Ureter (tissue), 1 donor: ENCODE results near the gene FRS2. TPM values are rescaled to one million over a fixed set of nuclear protein-coding genes. Genes with fewer than 3 reads are reported as not detected.

Experiments used
- DNase-seq: peaks from one replicate; pipeline ENCODE4 v3.0.0-alpha.2; 2020; ENCODE audit warnings: low spot score
- total RNA-seq: library from RNA; stranded (reverse); gene quantifications from one replicate; pipeline ENCODE4 v1.2.4, GENCODE V29; 2023
- donor health status: DM: yes; HTN: yes; CAD: no.

FRS2 gene
- total RNA-seq, 1 donor from 2014 or later: 38.2 TPM

DNA sequence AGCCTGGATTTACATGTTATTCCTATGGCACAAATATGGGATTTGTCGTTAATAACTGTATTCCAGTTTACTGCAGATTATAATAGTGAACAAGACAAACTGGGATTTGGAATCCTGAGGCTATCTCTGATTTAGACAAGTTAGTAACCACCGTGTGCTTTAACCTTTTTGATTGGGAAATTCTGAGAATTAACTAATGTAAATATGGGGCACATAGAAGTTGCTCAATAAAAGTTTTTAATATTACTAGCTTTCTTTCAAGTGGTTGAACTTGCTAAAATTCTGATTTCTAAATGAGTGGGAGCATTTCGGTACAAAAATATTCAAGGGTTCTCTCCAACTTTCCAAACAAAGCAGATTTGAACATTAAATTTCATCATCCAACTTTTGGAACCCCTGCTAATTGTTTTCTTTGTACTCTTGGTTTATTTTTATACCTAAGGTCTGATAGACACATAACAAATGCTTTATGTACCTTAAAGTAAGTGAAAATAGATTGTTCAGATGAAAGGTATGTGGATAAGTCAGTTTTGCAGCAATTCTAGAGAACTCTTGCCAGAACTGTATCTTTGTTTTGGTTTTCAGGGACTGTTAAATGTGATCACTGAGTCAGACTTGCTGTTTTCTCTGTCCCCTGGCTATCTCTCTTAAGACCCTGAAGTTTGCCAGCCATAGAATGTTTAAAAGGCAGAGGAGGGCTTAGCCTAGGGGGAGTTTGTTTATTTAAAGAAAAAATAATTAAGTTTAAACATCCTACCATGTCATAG, 57.5 kb downstream of the FRS2 start:
- DNase-seq: no peak

DNA sequence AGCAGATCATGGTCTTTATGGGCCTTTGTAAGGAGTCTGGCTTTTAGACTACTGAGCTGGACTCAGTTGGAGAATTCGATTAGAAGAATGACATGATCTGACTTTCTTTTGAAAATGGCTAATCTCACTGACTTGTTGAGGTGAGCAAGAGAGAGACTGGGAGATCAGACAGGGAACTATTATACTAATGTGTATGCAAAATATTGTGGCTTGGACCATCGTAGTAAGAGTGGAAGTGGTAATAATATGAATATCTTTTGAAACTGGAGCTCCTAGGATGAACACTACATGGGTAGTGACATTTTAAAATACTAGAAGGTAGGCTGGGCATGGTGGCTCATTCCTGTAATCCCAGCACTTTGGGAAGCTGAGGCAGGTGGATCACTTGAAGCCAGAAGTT, 58.8 kb downstream of the FRS2 start:
- DNase-seq: no peak

- no peak for DNase-seq
These were observed 63.7 kb downstream of the FRS2 start for GRCh38 chr12:69533844-69534243.

DNA sequence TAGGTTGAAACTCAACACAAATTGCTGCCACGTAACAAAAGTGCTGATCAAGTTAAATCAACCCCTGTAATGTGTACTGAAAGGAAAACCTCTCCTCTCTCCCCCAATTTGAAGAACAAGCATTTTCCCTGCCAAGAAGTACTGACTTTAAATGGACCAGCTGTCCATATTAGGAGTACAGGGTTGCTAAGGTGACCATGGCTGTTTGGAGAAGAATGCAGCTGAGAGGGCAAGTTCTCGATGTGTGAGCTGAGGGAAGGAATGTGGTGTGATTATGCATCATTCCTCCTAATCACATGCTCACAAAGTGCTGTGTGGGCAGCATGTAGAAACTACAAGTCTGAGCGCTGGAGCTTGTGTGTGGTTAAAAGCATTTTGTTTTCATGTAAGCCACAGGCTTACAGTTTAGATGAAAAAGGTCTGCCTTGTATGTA, 64.2 kb downstream of the FRS2 start:
- peak; percentile 57 for DNase-seq

DNA sequence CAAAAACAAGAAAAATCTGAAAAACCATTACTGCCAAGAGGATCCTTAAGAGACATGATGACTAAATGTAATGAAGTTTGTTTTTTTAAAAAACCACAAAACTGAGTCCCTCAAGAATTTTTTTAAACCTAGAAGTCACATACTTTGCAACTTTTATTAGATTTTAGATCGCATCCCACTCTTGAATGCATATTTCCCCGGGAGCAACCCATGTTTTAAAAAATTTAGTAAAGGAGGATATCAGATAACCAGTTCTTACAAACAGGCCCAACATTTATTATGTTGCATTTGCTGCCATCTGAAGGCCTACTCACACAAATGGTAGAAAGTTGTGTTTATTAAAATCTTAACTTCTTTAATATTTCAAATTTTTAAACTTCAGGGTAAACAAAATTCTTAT, 70.8 kb downstream of the FRS2 start:
- DNase-seq: no peak

DNA sequence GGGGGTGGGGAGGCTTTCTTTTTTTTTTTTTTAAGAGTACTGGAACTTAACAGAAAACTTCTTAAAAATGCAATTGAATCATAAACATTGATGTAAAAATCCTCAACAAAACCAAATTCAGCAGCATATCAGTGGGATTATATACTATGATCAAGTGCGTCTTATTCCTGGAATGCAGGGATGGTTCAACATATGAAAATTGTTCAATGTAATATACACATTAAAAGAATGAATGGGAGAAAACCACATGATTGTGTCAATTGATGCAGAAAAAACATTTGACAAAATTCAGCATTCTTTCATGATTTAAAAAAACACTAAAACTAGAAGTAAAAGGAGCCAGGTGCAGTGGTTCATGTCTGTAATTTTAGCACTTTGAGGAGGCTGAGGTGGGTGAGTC, 73.9 kb downstream of the FRS2 start:
- no peak for DNase-seq

- DNase-seq: no peak
These were observed 74.9 kb downstream of the FRS2 start for GRCh38 chr12:69545081-69545480.

DNA sequence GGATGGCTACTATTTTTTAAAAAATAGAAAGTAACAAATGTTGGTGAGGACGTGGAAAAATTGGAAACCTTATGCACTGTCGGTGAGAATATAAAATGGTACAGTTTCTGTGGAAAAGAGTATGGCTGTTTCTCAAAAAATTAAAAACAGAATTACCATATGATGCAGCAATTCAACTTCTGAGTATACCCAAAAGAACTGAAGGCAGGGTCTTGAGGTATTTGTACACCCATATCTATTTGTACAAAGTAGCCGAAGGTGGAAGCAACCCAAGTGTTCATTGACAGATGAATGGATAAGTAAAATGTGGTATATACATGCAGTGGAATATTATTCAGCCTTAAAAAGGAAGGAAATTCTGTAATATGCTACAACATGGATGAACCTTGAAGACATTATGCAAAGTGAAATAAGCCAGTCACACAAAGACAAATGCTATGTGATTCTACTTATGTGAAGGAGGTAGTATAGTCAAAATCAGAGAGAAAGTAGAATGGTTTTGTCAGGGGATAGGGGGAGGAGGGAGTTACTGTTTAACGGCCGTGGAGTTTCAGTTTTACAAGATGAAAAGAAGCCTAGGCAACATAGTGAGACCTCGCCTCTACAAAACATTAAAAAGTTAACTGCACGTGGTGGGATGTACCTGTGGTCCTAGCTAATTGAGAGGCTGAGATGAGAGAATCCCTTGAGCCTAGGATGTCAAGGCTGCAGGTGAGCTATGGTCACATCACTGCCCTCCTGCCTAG, 76.7 kb downstream of the FRS2 start:
- no peak for DNase-seq

- DNase-seq: no peak
These were observed 78.5 kb downstream of the FRS2 start for GRCh38 chr12:69548687-69549086.

- no peak for DNase-seq
These were observed 80.6 kb downstream of the FRS2 start for GRCh38 chr12:69550569-69551350.

- no peak for DNase-seq
These were observed 83.5 kb downstream of the FRS2 start for GRCh38 chr12:69553628-69554248.

DNA sequence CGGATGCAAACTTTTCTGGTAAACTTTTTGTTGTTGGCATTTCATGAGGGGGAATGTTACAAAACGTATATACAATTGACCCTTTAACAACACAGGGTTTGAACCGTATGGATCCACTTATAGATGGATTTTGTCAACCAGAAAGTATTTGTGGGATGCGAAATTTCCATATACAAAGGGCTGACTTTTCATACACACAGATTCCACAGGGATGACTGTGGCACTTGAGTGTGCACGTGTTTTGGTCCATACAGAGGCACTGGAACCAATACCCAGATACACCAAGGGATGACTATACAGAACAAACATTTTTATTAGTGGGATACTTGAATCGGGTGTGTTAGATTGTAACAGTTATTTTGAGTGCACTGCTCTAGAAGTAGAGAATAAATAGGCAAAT, 85.3 kb downstream of the FRS2 start:
- DNase-seq: no peak

GRCh38 chr12:69556383-69556782, 86.2 kb downstream of the FRS2 start:
- DNase-seq: no peak

DNA sequence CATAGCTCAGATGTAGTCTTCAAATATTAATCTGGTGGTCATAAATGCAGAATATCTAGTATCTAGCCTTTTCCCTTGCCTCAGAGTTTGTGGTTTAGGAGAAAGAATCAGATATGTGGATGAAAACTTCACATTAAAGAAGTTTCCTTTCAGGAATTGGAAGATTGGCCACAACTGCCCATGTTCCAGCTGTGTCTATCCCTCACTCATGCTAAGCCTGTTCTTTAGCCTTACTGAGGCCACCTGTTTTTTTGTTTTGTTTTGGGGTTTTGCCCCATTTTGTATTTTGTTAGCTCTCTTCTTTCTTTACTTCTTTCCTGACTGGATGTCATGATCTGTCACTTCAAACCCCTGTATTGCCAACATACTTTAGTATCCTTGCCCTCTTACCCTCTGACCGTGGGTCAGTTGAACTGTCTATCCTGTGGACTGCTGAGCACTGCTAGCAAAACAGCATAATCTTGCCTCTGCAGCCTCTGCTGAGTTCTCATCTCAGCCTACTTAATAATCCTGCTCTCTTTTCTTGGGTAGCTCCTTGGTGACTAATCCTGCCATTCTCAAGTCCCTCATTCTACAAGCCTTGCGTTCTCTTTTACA, 93.1 kb downstream of the FRS2 start:
- no peak for DNase-seq

- DNase-seq: no peak
These were observed 96.4 kb downstream of the FRS2 start for GRCh38 chr12:69566603-69567002.

DNA sequence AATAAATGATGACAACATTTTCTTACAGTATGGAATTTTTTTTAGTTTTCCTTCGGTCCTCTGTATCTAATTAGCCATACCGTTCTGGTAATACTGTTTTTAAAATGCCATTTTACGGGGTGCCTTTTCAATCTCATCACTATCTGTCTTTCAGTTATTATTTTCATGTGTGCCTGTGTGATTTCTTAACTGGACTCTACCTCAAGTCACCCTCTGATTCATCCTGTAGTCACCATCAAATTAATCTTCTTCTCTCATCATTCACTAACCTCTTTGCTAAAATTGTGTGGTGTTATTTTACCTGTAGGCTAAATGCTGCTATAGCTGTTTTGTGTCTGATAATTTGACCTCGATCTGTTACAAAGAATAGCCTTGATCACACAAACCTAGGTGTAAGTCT, 99.0 kb downstream of the FRS2 start:
- DNase-seq: no peak

GRCh38 chr12:69570000-69570516, 99.9 kb downstream of the FRS2 start:
- no peak for DNase-seq

GRCh38 chr12:69570545-69571399, 100.6 kb downstream of the FRS2 start:
- DNase-seq: peak; percentile 54

GRCh38 chr12:69575346-69575745, 105.2 kb downstream of the FRS2 start:
- no peak for DNase-seq

- DNase-seq: no peak
These were observed 108.1 kb downstream of the FRS2 start for GRCh38 chr12:69578283-69578682.
